Osteoblast (primary cell): Measurements from ENCODE around the gene ANKRD65. TPM values are rescaled to one million over a fixed set of nuclear protein-coding genes. Genes with fewer than 3 reads are reported as not detected.
A peak's percentile ranks its signal among the peaks of the same experiment; 100 is the strongest.

Experiments used
- DNase-seq: peaks from one replicate; pipeline ENCODE4 v3.0.0; 2011; ENCODE audit warnings: low spot score, mixed read lengths; ENCODE audit not compliant: insufficient read length; ENCODE audit errors: missing footprints
- H2AFZ ChIP-seq: 2 replicates; pipeline ENCODE4 v1.6.0; 2011; ENCODE audit warnings: mild to moderate bottlenecking, low read length
- H3K27ac ChIP-seq: 2 replicates; pipeline ENCODE4 v1.5.1; 2011; ENCODE audit warnings: mild to moderate bottlenecking, low read depth, low read length, moderate library complexity
- H3K27me3 ChIP-seq: 2 replicates; pipeline ENCODE4 v1.6.0; 2012; ENCODE audit warnings: mild to moderate bottlenecking, control low read depth, inconsistent platforms, low read length, moderate library complexity; ENCODE audit not compliant: insufficient read depth
- H3K36me3 ChIP-seq: 2 replicates; pipeline ENCODE4 v1.5.1; 2011; ENCODE audit warnings: mild to moderate bottlenecking, low read length, control low read depth, moderate library complexity; ENCODE audit not compliant: insufficient read depth
- H3K4me1 ChIP-seq: 2 replicates; pipeline ENCODE4 v1.5.1; 2011; ENCODE audit warnings: mild to moderate bottlenecking, low read length, control low read depth, moderate library complexity; ENCODE audit not compliant: insufficient read depth
- H3K4me2 ChIP-seq: 2 replicates; pipeline ENCODE4 v1.6.0; 2011; ENCODE audit warnings: mild to moderate bottlenecking, low read length; ENCODE audit not compliant: insufficient read depth
- H3K4me3 ChIP-seq: fragments of 200-600 bp; sonication (generic); 3 replicates; pipeline ENCODE4 v1.5.1; 2012; ENCODE audit warnings: mild to moderate bottlenecking, low read length, inconsistent platforms; ENCODE audit not compliant: insufficient read depth
- H3K79me2 ChIP-seq: 2 replicates; pipeline ENCODE4 v1.6.0; 2012; ENCODE audit warnings: mild to moderate bottlenecking, low read length, control low read depth, inconsistent platforms; ENCODE audit not compliant: insufficient read depth
- H3K9me3 ChIP-seq: 2 replicates; pipeline ENCODE4 v1.5.1; 2011; ENCODE audit warnings: low read depth, low read length, control low read depth
- H4K20me1 ChIP-seq: 2 replicates; pipeline ENCODE4 v1.6.0; 2012; ENCODE audit warnings: mild to moderate bottlenecking, low read length, control low read depth; ENCODE audit not compliant: insufficient read depth
- CTCF ChIP-seq: IDR thresholded peaks from 2 replicates; pipeline ENCODE4 v1.5.1; 2011; ENCODE audit warnings: mild to moderate bottlenecking, low read depth, low read length, moderate library complexity; ENCODE audit errors: extremely low read depth
- total RNA-seq: library from RNA; depleted of rRNA; stranded (reverse); fragments of >200 nt; gene quantifications from 2 replicates; pipeline ENCODE4 v1.2.3, GENCODE V29; 2012

ANKRD65 gene
- total RNA-seq, 1 donor = 1.8 TPM

- Histone ChIP-seq H3K9me3 (no peaks in the 10 kb centered on the region), H3K4me3 (peak overlapping the region; percentile 92), H2AFZ (no peak overlapping the region), H3K36me3 (peaks cover 6% of the 10 kb centered on the region), H3K4me2 (peak overlapping the region; percentile 92), H3K4me1 (peaks cover 25% of the 10 kb centered on the region), H3K27me3 (no peaks in the 10 kb centered on the region), H4K20me1 (peaks cover 17% of the 10 kb centered on the region), H3K79me2 (peaks cover 32% of the 10 kb centered on the region), H3K27ac (peak overlapping the region; percentile 73)
- no peak for TF ChIP-seq CTCF
- DNase-seq = peak; percentile 65
Measured at GRCh38 chr1:1374589-1374928, 46.5 kb downstream of the ANKRD65 start.

DNA sequence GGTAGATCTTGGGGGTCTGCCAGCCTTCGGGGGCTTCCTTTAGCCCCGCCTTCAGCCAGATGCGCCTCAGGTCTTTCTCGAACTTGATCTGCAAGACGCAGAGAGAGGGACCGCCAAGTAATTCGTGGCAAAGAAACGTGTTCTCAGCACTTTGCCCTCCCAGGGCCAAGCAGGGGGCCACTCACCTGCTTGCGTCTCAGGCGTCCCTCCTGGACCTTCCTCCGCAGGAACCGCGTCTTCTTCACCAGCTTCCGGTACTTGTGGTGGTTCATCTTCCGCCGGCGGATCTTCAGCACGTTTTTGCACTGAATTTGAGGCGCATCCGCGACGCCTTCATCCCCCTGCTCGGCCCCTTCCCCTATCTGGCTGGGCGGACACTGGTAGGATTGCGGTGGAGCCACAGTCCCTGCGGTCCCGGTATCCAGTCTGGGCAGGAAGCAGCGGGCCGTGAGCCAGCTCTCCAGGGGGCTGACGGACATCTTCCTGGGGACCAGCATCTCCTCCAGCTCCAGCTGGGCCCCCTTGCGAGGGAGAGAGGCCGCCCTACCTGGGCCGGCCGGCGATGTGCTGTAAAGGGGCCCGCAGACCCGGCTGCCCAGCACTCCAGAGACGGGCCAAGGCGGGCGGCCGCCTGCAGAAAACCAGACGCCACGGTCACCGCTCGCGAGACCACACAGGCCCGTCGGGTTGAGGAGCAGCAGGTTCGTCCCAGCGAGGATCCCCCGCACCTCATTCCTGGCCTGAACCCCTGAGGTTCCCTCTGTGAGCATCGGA, 47.1 kb downstream of the ANKRD65 start:
- peaks cover 17% of the 10 kb centered on the region for H4K20me1 ChIP-seq
- H3K36me3 ChIP-seq = peaks cover 6% of the 10 kb centered on the region
- H3K4me2 ChIP-seq = peak overlapping the region; percentile 92
- peak overlapping the region; percentile 73 for H3K27ac ChIP-seq
- peaks cover 32% of the 10 kb centered on the region for H3K79me2 ChIP-seq
- DNase-seq = peak; percentile 85
- H3K4me1 ChIP-seq = peaks cover 25% of the 10 kb centered on the region
- no peaks in the 10 kb centered on the region for H3K27me3 ChIP-seq
- TF ChIP-seq CTCF = no peak
- H2AFZ ChIP-seq = no peak overlapping the region
- H3K4me3 ChIP-seq = peak overlapping the region; percentile 92
- no peaks in the 10 kb centered on the region for H3K9me3 ChIP-seq

DNA sequence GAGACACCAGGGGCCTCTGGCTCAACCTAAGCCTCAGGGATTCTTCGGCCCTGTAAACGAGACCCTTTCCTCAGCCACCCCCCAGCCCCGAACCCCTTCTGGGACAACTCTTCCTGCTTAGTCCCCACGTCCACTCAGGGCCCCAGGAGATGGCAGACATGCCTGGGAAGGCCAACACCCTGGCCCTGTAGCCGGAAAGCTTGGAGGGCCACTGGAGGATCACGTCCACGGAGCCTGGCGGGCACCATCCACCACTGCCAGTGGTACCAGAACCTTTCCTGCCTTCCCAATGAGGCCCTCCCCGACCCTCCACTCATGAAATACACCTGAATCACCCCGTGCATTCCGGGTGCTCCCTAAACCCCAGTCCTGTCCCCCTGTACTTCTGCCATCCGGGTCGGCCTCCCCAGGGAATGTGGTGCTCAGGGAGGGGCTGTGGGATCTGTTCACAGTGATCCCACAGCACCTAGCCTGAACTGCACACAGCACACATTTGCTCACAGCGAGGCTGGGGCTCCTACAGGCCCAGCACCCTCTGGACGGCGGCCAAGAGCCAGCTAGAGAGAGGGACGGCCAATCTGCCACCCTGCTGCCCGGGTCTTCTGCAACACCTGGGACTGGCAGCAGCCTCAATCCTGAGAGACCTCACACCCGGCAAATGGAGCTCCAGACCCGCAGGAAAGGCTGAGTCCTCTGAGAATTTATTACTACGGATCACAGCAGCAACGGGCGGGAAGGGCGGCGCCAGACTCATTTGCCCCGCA, 47.8 kb downstream of the ANKRD65 start:
- Histone ChIP-seq H3K79me2 (peaks cover 32% of the 10 kb centered on the region), H3K36me3 (peaks cover 6% of the 10 kb centered on the region), H2AFZ (no peak overlapping the region), H3K27me3 (no peaks in the 10 kb centered on the region), H3K9me3 (no peaks in the 10 kb centered on the region), H3K4me2 (no peak overlapping the region), H4K20me1 (peaks cover 17% of the 10 kb centered on the region), H3K27ac (no peak overlapping the region), H3K4me3 (no peak overlapping the region), H3K4me1 (peaks cover 25% of the 10 kb centered on the region)
- peak; percentile 65 for DNase-seq
- no peak for TF ChIP-seq CTCF
